SK-N-SH (cell line): Measurements from ENCODE around the gene ST3GAL6. TPM values are rescaled to one million over a fixed set of nuclear protein-coding genes. Genes with fewer than 3 reads are reported as not detected.

ENCODE experiments used
- CTCF ChIA-PET: fragments of 300-600, 350-600 bp; formaldehyde crosslinking; extraction: SDS; loops from one replicate; lab custom pipeline; 2021; lab: Yijun Ruan, JAX
- POLR2A ChIA-PET: fragments of 350-600 bp; sonication (Branson Sonifier 250); formaldehyde crosslinking; extraction: SDS; loops from one replicate; lab custom pipeline; 2020; ENCODE audit warnings: antibody characterized with exemption, inconsistent platforms; lab: Yijun Ruan, JAX
- DNase-seq: peaks from one replicate; pipeline ENCODE4 v3.0.0; 2012
- H2AFZ ChIP-seq: fragments of 200-600 bp; sonication (generic); 2 replicates; pipeline ENCODE4 v1.8.1; 2016; ENCODE audit warnings: antibody characterized with exemption, mild to moderate bottlenecking, low read depth
- H3F3A ChIP-seq: fragments of 200-600 bp; sonication (generic); replicated peaks from 2 replicates; pipeline ENCODE3; 2016; ENCODE audit warnings: antibody characterized with exemption, mild to moderate bottlenecking; ENCODE audit not compliant: insufficient read depth
- H3K27ac ChIP-seq, 2 experiments: fragments of 200-500 bp in 1 of 2; fragments of 200-600 bp in 1 of 2; sonication (Bioruptor generic) in 1 of 2; sonication (generic), shearing (Covaris generic) in 1 of 2; 2 replicates each; pipeline versions ENCODE4 v1.5.1 to v1.6.1; 2014 to 2016; ENCODE audit warnings: low read depth in 2 of 2, inconsistent platforms in 1 of 2, low read length in 1 of 2, mild to moderate bottlenecking in 1 of 2, mixed read lengths in 1 of 2
- H3K27me3 ChIP-seq: fragments of 200-600 bp; sonication (generic), shearing (Covaris generic); 2 replicates; pipeline ENCODE4 v1.6.1; 2016; ENCODE audit warnings: mixed run types; ENCODE audit not compliant: insufficient read depth
- H3K36me3 ChIP-seq, 2 experiments: fragments of 200-500 bp in 1 of 2; fragments of 200-600 bp in 1 of 2; sonication (Bioruptor generic) in 1 of 2; sonication (generic) in 1 of 2; replicated peaks in 1 of 2; 2 replicates each; pipeline versions ENCODE3 to v1.5.1; 2014 to 2016; ENCODE audit warnings: low read length in 1 of 2, mild to moderate bottlenecking in 1 of 2; ENCODE audit not compliant: insufficient read depth in 2 of 2, control insufficient read depth in 1 of 2
- H3K4me1 ChIP-seq, 2 experiments: fragments of 200-500 bp in 1 of 2; fragments of 200-600 bp in 1 of 2; sonication (Bioruptor generic) in 1 of 2; sonication (generic), shearing (Covaris generic) in 1 of 2; 2 replicates each; pipeline versions ENCODE4 v1.5.1 to v1.6.1; 2014 to 2016; ENCODE audit warnings: low read depth in 1 of 2, low read length in 1 of 2, mixed run types in 1 of 2; ENCODE audit not compliant: insufficient read depth in 2 of 2, control insufficient read depth in 1 of 2
- H3K4me2 ChIP-seq: fragments of 200-600 bp; sonication (generic), shearing (Covaris generic); 2 replicates; pipeline ENCODE4 v1.6.1; 2017; ENCODE audit warnings: mixed run types
- H3K4me3 ChIP-seq, 2 experiments: fragments of 200-500 bp in 1 of 2; fragments of 200-600 bp in 1 of 2; sonication (Bioruptor generic) in 1 of 2; sonication (generic), shearing (Covaris generic) in 1 of 2; 2 replicates each; pipeline versions ENCODE4 v1.5.1 to v1.8.1; 2014 to 2016; ENCODE audit warnings: low read depth in 2 of 2, inconsistent platforms in 1 of 2, low read length in 1 of 2, mild to moderate bottlenecking in 1 of 2, mixed read lengths in 1 of 2, moderate library complexity in 1 of 2
- H3K79me2 ChIP-seq: fragments of 200-600 bp; sonication (generic); 2 replicates; pipeline ENCODE4 v1.8.1; 2017; ENCODE audit warnings: mild to moderate bottlenecking; ENCODE audit not compliant: insufficient read depth
- H3K9ac ChIP-seq: fragments of 200-600 bp; sonication (generic); 2 replicates; pipeline ENCODE4 v1.6.1; 2017; ENCODE audit warnings: mixed run types
- H3K9me2 ChIP-seq: fragments of 200-600 bp; sonication (generic); 2 replicates; pipeline ENCODE4 v1.6.1; 2017; ENCODE audit warnings: mixed run types
- H3K9me3 ChIP-seq: fragments of 200-600 bp; sonication (generic); 2 replicates; pipeline ENCODE4 v1.6.1; 2017; ENCODE audit warnings: mixed run types, mild to moderate bottlenecking, moderate library complexity
- H4K20me1 ChIP-seq: fragments of 200-600 bp; sonication (generic); 2 replicates; pipeline ENCODE4 v1.6.1; 2017; ENCODE audit warnings: mild to moderate bottlenecking, mixed run types; ENCODE audit not compliant: insufficient read depth
- CHD2 ChIP-seq: fragments of 150-350 bp; IDR thresholded peaks from 2 replicates; pipeline ENCODE4 v1.6.1; 2018; ENCODE audit warnings: low read length; ENCODE audit not compliant: partially characterized antibody
- FOSL2 ChIP-seq: IDR thresholded peaks from 2 replicates; pipeline ENCODE4 v1.4.0; 2012; ENCODE audit warnings: low read depth, mild to moderate bottlenecking, moderate library complexity, borderline replicate concordance
- GATA2 ChIP-seq: sonication (generic); formaldehyde crosslinking; IDR thresholded peaks from 2 replicates; pipeline ENCODE4 v1.5.0; 2020; ENCODE audit warnings: mild to moderate bottlenecking, missing genetic modification reagents
- JUND ChIP-seq: IDR thresholded peaks from 2 replicates; pipeline ENCODE4 v1.4.0; 2012
- MEF2A ChIP-seq: IDR thresholded peaks from 2 replicates; pipeline ENCODE4 v1.4.0; 2012; ENCODE audit warnings: low read depth, borderline replicate concordance
- NFIC ChIP-seq: IDR thresholded peaks from 2 replicates; pipeline ENCODE4 v1.4.0; 2012; ENCODE audit warnings: borderline replicate concordance
- NRF1 ChIP-seq: IDR thresholded peaks from 2 replicates; pipeline ENCODE4 v1.6.1; 2012; ENCODE audit warnings: low read depth, mild to moderate bottlenecking, low read length
- POLR2AphosphoS5 ChIP-seq: IDR thresholded peaks from 2 replicates; pipeline ENCODE4 v1.6.1; 2012; ENCODE audit warnings: low read depth, low read length
- RAD21 ChIP-seq: IDR thresholded peaks from 2 replicates; pipeline ENCODE4 v1.6.1; 2012; ENCODE audit warnings: mild to moderate bottlenecking, low read length
- RCOR1 ChIP-seq: fragments of 150-350 bp; IDR thresholded peaks from 2 replicates; pipeline ENCODE4 v1.6.1; 2017; ENCODE audit warnings: antibody characterized with exemption, low read length
- RFX5 ChIP-seq: IDR thresholded peaks from 2 replicates; pipeline ENCODE4 v1.6.1; 2012; ENCODE audit warnings: mild to moderate bottlenecking, improper control_type of control experiment, low read length
- SMC3 ChIP-seq: IDR thresholded peaks from 2 replicates; pipeline ENCODE4 v1.6.1; 2012; ENCODE audit warnings: low read depth, low read length, improper control_type of control experiment
- TAF1 ChIP-seq: IDR thresholded peaks from 2 replicates; pipeline ENCODE4 v1.6.1; 2012; ENCODE audit warnings: low read depth, mild to moderate bottlenecking, low read length, moderate library complexity, borderline replicate concordance
- YY1 ChIP-seq: IDR thresholded peaks from 2 replicates; pipeline ENCODE4 v1.4.0; 2012; ENCODE audit warnings: low read depth, mild to moderate bottlenecking
- WGBS: methylation state at CpG from one replicate; pipeline ENCODE4 v1.1.6; 2017; ENCODE audit warnings: low lambda C conversion rate; 5-methylcytosine and 5-hydroxymethylcytosine counted together
- polyA plus RNA-seq, 3 experiments: library from polyadenylated mRNA; depleted of rRNA; stranded (reverse); fragments of >200 nt; gene quantifications; 2 replicates each; pipeline ENCODE4 v1.2.3, GENCODE V29; 2012
- TF ChIP-seq, protein P1 (sequence below): IDR thresholded peaks from 2 replicates; pipeline ENCODE4 v1.4.0; 2012; ENCODE audit warnings: low read depth, borderline replicate concordance
- TF ChIP-seq, protein P2 (sequence below): IDR thresholded peaks from 2 replicates; pipeline ENCODE4 v1.4.0; 2012; ENCODE audit warnings: low read depth, borderline replicate concordance
- TF ChIP-seq, protein P3 (sequence below): fragments of 150-350 bp; IDR thresholded peaks from 2 replicates; pipeline ENCODE4 v1.6.1; 2016; ENCODE audit warnings: mild to moderate bottlenecking, low read depth, low read length

Gene ST3GAL6
- polyA plus RNA-seq, 1 of the 3 experiments (the other 2 are of a cell fraction) = 16.3 TPM

DNA sequence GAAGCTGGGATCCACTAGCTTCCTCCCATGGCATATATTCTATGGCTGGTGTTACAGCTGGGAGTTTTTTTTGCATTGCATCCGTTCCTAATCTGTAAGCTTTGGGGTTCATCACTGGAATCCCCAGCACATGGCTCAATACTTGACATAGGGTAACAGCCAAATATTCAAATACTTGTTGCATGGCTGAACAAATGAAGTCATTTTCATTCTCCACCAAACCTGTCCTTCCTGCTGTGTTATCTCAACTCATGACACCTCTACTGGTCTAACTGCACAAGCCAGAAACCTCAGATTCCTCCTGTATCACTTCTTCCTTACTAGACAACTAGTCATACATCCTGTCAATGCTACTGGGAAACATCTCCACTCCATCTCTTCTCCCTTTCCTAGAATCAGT, 43.4 kb downstream of the ST3GAL6 start:
- no peak overlapping the region for H3K9ac ChIP-seq
- no peak overlapping the region for H3K4me3 ChIP-seq
- DNase-seq = no peak
- peak overlapping the region in 1 of 2 experiments; percentile 39; a peak in 2 of 4 replicates for H3K27ac ChIP-seq
- no peaks in the 10 kb centered on the region for H3K27me3 ChIP-seq
- no peak overlapping the region for H2AFZ ChIP-seq
- no peaks in the 10 kb centered on the region for H3K9me2 ChIP-seq
- peaks cover 66 to 77% of the 10 kb centered on the region in 2 experiments for H3K36me3 ChIP-seq
- no peaks in the 10 kb centered on the region for H3K9me3 ChIP-seq
- POLR2A ChIA-PET = no interaction called here
- TF ChIP-seq MEF2A (no peak), RFX5 (no peak), RCOR1 (no peak), JUND (no peak), CHD2 (no peak), TAF1 (no peak), NFIC (no peak), YY1 (no peak), NRF1 (no peak), POLR2AphosphoS5 (no peak)
- TF ChIP-seq, protein P1, sequence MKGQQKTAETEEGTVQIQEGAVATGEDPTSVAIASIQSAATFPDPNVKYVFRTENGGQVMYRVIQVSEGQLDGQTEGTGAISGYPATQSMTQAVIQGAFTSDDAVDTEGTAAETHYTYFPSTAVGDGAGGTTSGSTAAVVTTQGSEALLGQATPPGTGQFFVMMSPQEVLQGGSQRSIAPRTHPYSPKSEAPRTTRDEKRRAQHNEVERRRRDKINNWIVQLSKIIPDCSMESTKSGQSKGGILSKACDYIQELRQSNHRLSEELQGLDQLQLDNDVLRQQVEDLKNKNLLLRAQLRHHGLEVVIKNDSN = no peak
- TF ChIP-seq, protein P2, sequence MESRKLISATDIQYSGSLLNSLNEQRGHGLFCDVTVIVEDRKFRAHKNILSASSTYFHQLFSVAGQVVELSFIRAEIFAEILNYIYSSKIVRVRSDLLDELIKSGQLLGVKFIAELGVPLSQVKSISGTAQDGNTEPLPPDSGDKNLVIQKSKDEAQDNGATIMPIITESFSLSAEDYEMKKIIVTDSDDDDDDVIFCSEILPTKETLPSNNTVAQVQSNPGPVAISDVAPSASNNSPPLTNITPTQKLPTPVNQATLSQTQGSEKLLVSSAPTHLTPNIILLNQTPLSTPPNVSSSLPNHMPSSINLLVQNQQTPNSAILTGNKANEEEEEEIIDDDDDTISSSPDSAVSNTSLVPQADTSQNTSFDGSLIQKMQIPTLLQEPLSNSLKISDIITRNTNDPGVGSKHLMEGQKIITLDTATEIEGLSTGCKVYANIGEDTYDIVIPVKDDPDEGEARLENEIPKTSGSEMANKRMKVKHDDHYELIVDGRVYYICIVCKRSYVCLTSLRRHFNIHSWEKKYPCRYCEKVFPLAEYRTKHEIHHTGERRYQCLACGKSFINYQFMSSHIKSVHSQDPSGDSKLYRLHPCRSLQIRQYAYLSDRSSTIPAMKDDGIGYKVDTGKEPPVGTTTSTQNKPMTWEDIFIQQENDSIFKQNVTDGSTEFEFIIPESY = no peak
- TF ChIP-seq, protein P3, sequence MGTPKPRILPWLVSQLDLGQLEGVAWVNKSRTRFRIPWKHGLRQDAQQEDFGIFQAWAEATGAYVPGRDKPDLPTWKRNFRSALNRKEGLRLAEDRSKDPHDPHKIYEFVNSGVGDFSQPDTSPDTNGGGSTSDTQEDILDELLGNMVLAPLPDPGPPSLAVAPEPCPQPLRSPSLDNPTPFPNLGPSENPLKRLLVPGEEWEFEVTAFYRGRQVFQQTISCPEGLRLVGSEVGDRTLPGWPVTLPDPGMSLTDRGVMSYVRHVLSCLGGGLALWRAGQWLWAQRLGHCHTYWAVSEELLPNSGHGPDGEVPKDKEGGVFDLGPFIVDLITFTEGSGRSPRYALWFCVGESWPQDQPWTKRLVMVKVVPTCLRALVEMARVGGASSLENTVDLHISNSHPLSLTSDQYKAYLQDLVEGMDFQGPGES = no peak
- CTCF ChIA-PET = interaction anchor here (0.9 to 2.1 kb wide), 4 partner anchors 10 to 205 kb away, joined by 3 to 22 read pairs (median 6); no protein-coding TSS in a partner anchor
- H3K79me2 ChIP-seq = peaks cover 28% of the 10 kb centered on the region; the same call in 1 of the 2 replicates
- H3F3A ChIP-seq = peaks cover 57% of the 10 kb centered on the region
- WGBS = 87% methylated on average over 1 of the region's 1 CpG
- H4K20me1 ChIP-seq = peaks cover 11% of the 10 kb centered on the region; the same call in 1 of the 2 replicates
- peaks cover 0 to 5% of the 10 kb centered on the region in 2 experiments; a peak in 2 of 4 replicates for H3K4me1 ChIP-seq
- H3K4me2 ChIP-seq = no peak overlapping the region

DNA sequence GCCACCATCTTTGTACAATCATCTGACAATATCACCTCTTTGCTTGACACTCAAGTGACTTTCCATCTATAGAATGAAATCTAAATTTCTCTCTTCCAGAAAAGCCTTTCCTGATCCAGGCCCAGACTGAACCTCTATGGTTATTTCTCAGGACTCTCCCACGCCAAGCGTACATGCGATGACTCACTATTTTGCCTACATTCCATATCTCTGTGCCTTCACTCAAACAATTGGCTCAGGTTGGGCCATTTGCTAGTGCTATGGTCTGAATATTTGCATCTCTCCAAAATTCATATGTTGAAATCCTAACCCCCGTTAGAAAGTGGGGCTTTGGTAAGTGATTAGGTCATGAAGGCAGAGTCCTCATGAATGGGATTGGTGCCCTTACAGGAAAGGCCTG, 43.9 kb downstream of the ST3GAL6 start:
- no peak for DNase-seq
- Histone ChIP-seq H3K4me2 (no peak overlapping the region), H3K79me2 (peaks cover 31% of the 10 kb centered on the region; the same call in 1 of the 2 replicates), H4K20me1 (peaks cover 11% of the 10 kb centered on the region; the same call in 1 of the 2 replicates), H3K9ac (no peak overlapping the region), H3K4me1 (peaks cover 0 to 5% of the 10 kb centered on the region in 2 experiments; a peak in 2 of 4 replicates), H3K9me3 (no peaks in the 10 kb centered on the region), H3K4me3 (no peak overlapping the region), H2AFZ (no peak overlapping the region), H3K27ac (peak overlapping the region in 1 of 2 experiments; percentile 39; a peak in 2 of 4 replicates), H3K9me2 (no peaks in the 10 kb centered on the region), H3F3A (peaks cover 60% of the 10 kb centered on the region), H3K36me3 (peaks cover 71 to 78% of the 10 kb centered on the region in 2 experiments), H3K27me3 (no peaks in the 10 kb centered on the region)
- ChIA-PET POLR2A (no interaction called here), CTCF (interaction anchor here (0.9 to 2.1 kb wide), 4 partner anchors 10 to 205 kb away, joined by 3 to 22 read pairs (median 6); no protein-coding TSS in a partner anchor)
- 93% methylated on average over 4 of the region's 4 CpGs for WGBS
- TF ChIP-seq SMC3 (no peak), CHD2 (no peak), RAD21 (no peak), FOSL2 (no peak), TAF1 (no peak), GATA2 (CRISPR knock-in tag) (no peak)
